GM19351 (cell line): Measurements from ENCODE around the gene NTN3.
"Not testable (repeated sequence)": the region's sequence is repeated elsewhere in the genome, so short reads cannot be mapped to it uniquely, and the experiment has no call there.

Experiments used
- ATAC-seq: cut with Tn5 transposase; IDR thresholded peaks from one replicate; pipeline ENCODE4 v1.9.1; 2021; ENCODE audit warnings: mild to moderate bottlenecking, moderate library complexity; ENCODE audit not compliant: unreplicated experiment

The NTN3 gene

DNA sequence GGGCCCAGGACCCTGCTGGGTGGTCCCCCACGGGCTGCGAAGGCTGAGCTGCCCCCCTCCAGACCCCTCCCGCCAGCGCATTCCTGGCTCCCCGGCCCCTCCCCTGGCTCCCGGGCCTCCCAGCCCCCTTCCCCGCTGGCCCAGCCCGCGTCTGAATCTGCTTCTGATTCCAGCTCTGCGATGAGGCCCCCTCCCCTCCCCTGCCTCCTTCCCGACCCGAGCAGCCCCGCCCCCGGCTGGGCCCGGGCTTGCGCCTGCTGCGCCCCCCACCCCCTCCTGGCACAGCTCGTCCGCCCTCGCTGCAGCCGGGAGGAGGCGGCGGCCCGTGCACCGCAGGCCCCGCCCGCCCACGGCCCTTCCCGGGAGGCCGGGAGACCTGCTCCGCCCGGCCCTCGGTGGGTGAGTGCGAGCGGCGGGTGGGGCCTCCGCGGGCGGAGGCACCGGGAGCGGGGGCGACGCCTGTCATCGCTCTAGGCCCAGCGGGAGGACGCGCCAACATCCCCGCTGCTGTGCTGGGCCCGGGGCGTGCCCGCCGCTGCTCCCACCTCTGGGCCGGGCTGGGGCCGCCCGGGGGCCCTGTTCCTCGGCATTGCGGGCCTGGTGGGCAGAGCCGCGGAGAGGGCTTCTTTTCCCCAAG, at the start of gene NTN3:
NTN3 (plus strand) TSS at position 282 of the 637 bp plus-strand sequence. CDS start 405 bp downstream, outside the sequence.
- ATAC-seq: no peak

DNA sequence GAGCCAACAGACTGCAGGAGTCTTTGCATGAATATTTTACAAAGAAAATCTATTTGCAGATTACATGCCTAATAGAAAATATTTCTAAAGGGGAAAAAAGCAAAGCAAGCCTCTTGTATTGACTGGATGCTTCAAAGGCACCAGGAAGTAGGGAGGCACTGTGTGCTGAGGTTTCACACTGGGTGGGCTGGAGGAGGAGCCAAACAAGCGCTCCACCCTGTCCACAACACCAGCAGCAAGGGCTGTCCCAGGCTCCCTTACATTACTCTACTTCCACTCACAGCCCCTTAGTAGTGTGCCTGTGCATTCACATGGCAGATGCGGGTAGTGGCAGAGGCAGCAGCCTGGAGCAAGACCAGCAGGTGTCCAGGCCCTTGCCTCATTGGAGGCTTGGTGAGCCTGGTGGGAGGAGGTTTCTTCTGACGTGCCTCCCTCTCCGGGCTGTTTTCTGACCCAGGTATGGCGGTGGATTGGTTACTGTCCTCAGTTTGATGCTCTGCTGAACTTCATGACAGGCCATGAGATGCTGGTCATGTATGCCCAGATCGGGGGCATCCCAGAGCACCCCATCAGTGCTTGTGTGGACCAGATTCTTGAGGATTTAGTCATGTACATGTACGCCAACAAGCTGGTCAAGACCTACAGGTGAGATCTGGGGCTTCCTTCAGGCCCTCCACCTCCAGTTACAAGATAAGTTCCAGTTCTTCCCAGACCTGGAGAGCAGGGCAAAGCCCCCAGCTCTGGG, 48.8 kb upstream of the NTN3 start:
- ATAC-seq: no peak

DNA sequence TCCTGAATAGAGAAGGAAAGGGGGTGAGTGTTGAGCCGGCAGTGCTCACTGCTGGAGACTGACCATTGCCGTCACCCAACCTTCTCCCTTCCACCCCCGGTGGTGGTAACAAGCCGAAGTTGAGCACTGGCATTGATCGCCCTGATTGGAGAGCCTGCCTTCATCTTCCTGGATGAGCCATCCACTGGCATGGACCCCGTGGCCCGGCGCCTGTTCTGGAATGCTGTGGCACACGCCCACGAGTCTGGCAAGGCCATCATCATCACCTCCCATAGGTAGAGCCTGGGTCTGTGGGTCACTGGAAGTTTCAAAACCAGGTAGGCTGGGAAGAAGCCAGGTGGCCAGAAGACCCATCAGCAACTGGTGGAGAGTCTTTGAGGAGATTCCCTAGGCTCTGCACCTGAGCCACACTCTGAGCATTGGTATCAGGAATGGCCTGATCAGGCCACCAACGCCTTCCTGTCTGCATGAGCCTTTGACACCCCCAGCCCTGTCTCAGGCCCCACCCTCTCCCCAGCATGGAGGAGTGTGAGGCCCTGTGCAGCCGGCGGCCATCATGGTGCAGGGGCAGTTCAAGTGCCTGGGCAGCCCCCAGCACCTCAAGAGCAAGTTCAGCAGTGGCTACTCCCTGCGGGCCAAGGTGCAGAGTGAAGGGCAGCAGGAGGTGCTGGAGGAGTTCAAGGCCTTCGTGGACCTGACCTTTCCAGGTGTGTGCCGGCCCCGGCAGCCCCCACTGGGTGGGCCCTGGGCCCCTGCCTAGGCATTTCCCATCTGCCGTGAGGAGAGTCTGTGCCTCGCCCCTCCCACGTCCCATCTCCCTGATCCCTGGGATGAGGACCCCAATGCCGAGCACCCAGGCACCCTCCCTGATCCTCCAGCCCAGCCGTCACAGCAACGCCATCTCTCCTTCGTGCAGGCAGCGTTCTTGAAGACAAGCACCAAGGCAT, 46.8 kb upstream of the NTN3 start:
- ATAC-seq: no peak

DNA sequence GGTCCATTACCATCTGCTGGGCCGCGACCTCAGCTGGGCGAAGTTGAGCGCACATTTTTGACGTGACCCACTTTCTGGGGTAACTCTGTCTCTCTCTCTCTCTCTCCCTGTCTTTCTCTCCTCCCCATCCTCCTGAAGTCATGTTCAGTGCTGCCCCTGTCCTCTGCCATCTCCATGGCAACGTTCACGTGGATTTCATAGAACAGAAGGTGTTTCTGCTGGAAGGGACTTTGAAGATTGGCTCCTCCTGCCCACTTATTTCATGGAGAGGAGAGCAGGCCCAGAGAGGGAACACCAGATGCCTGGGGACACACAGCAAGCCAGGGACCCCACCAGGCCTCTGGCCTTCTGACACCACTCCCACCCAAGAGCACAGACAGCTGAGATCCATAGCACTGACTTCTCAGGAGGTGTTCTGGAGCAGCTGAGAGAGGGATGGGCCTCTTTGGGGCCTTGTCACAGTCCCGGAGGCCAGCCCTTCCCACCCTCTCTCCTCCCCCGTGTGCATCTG, 46.0 kb upstream of the NTN3 start:
- ATAC-seq: no peak

DNA sequence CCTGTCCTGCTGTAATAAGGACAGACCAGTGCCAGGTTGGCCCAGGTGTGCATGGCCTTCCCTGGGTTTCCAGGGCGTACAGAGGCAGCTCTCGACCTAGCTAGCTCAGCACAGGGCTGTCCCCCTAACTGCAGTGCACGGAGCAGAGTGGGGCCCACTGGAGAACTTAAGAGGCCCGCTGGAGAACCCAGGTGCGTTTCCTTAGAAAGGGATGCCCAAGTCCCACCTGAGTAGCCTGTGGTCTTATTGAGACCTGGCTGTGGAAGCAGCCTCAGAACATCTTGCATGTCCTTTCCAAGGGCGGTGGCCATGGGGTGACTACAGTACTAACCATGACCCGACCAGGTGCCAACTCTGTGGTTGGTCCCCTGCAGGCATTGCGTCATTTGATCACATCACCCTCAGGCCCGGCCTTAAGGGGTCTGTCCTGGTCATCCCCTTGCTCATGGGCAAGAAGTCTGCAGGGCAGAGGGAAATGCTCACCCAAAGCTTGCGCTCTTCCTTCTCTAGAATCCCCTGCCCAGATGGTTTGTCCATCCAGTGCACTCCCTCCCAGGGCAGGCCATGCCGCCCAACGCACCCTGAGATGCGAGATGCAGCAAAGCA, 45.2 kb upstream of the NTN3 start:
- ATAC-seq: no peak

DNA sequence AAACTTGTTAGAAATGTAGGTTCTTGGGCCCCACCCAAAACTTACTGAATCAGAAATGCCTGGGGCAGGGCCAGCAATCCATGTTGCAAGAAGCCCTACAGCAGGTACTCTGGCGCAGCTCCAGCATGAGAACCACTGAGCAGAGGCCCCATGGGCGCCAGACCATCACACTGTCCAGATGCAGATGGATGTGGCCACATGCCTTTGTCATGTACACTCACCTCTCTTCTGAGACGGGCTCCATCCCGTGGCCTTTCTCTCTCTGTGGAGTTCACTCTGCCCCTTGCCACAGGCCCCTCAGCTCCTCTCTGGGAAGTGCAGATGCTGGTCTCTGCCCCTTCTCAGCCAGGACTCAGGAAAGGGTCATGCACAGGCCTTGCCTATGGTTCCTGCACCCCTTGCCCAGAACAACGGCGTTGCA, 44.1 kb upstream of the NTN3 start:
- no peak for ATAC-seq

DNA sequence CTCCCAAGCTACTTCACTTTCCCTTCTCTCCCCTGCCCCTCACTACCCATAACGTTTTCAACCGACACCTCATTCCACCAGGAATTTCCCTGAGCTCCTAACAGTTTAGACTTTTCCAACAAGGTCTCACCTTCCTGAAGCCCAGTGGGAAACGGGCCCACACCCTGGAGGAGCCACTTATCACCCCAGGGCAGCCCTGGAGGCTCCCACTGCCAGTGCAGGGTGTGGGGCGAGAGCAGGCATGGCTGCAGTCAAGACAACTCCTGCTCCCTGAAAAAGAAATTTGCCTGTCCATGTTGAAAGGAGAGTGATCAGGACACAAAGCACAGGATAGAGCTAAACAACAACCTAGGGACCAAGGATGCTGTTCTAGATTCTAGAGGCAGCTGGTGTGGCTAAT, 43.6 kb upstream of the NTN3 start:
- no peak for ATAC-seq

DNA sequence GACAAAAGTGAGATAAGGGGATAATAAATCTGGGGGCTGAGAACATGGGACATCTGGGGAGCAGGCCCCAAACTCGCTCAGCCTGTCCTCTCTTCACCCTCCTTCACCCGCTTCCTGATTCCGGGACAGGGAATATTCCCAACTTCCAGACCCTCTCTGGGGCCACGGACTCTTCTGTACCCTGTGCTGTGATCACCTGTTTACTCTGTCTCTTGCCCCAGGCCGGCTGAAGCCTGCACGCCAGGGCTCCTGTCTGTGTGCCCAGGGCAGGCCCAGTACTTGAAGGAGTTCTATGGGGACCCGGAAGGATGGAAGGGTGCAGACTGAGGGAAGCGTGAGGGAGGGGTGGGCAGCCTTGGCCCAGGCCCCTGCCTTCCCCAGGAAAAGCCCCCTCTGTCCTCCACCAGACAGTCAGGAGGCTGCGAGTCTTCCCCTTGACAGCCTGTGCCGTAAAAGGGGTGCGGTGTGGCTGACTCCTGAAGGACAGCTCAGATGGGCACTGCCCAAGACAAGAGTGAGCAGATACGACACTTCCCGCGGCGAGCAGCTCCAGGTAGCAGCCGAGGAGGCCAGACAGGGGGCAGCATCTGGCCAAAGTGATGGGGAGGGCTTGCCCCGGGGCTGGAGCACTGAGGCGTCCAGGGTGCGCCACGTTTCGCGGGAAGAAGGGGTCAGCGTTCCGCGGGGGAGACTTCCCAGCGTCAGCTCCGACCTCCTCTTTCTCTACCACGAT, 42.9 kb upstream of the NTN3 start:
- ATAC-seq: no peak

DNA sequence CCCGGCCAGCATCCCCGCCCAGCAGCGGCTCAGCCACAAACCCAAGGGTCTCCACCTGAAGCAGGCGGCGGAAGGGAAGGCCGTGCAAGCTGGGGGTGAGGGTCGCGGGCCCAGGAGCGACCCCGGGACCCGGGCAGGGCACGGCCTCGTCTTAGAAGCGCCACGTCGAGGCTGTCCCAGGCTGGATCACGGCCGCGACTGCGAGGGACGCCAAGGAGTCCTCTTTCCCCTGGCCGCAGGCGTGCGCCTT, 42.4 kb upstream of the NTN3 start:
- ATAC-seq: no peak

DNA sequence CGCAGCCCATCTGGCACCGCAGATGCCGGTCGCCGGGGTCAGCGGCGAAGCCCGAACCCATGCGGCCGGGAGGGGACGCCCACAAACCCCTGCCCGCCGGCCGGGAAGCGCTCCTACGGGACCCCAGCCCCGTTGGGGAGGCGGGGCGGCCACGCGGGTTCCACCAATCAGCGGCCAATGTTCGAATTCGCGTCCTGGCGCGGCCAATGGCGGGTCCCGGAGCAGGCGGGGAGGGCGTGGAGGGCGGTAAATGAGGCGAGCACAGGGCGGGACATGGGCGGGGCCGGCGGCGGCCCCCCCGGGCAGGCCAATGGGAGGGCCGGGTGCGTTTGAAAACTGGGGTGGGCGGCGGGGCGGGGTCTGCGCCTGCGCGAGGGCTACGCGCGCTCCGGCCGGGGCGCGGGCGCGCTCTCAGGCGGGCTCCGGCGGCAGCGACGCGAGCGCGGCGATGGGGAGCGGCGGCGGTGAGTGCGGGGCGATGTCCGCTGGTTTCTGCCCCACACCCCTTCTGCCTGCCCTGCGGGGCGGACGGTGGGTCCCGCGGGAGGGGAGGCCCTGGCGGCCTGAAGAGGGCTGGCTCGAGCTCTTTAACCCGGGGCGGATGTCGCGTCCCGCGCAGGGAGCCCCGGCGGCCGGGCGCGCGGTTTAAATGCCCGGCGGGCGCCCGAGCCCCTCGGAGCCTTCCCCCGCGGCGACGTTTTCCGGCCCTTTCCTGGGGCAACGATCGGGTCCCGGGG, 41.9 kb upstream of the NTN3 start, which contains the start of gene CCNF:
CCNF (plus strand) TSS at position 414 of the 737 bp plus-strand sequence; CDS start at position 449, 35 bp downstream.
- peak; percentile 84 for ATAC-seq

DNA sequence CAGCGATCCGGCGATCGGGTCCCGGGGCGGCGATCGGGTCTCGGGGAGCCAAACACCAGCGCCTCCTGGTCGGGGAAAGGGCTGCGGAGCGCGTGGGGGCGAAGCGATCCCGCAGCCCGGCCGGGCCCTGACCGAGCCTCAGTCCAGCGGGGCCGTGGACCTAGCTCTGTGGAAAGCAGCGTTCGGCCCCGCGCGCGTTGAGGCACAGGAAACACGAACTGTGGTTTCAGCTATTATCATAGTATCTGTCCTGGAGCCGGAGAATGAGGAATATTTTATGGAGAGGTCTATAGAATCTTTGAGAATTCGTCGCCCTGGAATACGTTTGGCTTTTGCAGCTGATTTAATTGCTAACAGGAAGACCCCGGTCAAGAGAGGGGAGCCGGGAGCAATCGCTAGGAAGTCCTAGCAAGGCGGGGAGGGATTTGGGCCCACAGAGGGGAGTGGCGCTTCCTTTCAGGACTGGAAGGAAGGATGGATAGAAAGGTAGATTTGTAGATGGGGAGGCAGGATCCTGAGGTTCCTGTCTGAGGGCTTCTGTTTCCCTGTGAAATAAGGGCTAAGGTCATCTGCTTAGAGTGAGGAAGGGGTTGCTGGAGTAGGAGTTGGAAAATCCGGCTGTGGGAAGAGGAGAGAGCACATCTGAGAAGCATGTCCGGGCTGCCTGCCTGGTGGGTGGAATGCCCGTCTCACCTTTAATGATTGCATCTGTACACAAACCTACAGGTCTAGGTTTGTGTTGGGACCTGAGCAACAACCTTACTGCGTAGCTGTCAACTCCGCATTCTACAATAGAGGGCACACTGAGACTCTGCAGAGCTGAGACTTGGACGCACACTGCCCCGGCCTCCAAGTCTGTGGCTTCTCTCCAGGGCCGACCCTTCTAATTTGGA, 41.1 kb upstream of the NTN3 start:
- no peak for ATAC-seq

DNA sequence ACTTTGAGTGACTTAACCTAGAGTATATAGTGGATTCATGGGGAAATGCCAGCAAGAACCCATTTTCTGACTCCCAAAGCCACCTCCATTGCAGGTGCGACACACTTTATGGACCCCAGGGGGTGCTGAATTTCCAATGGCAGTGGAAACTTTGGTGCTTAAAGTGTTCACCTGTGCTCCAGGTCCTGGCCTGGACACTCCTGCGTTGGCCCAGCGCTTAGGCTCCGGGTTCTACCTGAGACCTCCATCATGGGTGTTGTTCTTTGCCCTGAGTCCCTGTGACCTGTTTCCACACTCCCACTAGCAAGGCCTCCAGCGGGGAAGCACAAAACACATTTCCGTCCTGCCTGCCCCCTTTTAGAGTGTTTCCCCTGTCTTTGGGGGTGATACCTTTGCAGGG, 38.8 kb upstream of the NTN3 start:
- ATAC-seq: no peak

DNA sequence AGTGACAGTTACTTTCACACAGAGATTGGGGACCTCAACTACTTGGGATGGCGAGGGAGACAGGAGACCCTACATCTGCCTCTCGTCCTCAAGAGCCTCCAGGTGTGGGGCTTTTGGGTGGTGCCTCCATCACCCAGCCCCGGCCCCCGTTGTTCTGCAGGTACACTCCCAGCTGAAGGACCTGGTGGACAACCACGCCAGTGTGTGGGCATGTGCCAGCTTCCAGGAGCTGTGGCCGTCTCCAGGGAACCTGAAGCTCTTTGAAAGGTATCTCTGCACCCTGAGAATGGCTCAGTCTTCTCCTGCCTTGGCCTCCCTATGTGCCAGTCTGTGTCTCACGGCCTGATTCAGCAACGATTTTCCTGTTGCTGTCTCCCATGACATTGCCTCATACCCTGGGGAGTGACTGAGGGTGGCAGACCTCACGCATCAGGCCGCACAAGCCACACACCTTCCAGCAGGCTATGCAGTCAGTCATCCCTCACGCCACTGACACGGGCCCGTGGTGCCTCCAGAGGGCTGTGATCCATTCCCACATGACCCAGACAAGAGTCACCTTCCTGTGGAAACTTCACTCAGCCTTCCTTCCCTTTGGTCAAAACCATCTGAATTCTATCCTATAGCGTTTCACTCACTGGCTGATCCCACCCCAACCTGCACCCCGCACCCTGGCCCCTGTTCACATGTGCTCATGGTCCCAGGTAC, 38.1 kb upstream of the NTN3 start:
- ATAC-seq: no peak

DNA sequence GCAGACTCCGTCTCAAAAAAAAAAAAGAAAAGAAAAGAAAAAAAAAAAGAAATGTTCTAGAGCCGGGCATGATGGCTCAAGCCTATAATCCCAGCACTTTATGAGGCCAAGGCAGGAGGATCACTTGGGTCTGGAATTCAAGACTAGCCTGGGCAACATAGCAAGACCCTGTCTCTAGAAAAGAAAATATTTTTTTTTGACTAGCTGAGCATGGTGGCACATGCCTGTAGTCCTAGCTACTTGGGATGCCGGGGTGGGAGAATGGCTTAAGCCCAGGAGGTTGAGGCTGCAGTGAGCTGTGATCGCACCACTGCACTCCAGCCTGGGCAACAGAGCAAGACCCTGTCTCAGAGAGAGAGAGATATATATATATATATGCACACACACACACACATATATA, 35.9 kb upstream of the NTN3 start:
- ATAC-seq: not testable (repeated sequence)

DNA sequence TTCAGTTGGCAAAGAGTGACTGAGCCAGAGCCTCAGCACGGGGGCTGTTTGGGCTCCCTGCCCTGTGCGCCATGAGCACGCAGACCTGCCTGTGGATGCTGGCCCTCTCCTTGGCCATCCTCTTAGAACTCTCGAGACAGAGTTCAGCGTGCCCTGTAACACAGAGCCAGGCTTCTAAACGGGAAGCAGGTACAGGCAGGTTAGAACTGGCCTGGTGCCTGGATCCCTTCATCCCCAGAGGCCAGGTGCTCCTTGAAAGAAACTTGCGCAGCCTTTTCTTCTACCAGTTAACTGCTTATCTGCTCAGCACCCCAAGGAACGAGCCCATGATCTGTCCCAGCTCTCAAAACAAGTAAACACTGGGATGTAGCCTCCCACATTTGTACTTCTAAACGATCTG, 35.0 kb upstream of the NTN3 start:
- no peak for ATAC-seq

DNA sequence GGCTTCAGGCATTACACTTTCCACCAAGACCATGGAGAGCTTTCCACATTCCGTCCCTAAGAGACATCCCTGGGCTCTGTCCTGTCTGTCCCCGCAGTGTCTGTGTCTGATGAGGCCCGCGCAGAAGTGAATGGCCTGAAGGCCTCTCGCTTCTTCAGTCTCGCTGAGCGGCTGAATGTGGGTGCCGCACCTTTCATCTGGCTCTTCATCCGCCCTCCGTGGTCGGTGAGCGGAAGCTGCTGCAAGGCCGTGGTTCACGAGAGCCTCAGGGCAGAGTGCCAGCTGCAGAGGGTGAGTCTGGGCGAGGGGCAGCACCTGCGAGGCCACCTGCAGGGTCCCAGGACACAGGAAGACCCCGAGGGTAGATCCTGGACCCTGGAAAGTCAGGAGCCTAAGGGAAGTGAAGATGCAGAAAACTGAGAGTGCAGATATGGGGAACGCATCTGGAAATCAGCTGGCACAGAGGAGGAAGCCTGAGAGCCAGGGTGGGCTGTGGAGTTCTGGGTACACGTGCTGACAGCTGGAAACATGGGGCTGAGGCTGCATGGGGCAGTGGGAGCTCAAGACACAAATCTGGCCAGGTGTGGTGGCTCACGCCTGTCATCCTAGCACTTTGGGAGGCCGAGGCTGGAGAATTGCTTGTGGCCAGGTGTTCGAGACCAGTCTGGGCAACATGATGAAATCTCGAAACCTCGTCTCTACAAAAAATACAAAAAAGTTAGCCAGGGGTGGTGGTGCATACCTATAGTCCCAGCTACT, 33.9 kb upstream of the NTN3 start:
- no peak for ATAC-seq

DNA sequence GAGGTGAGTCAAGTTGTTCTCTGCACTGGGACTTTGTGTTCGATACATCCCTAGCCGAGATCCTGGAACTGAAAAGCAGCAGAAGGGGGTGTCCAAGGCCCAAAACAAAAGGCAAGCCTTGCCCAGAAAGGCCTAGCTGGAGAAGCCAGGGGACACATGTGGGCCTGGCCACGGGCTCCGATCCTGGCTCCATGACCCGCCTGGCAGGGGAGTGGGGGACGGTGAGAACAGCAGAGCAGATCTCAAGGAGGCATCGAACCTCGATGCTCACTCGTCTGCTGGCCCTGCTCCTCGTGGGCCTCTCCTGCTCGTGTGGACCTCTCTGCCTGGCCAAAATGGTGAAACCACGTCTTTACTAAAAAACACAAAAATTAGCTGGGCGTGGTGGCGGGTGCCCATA, 33.0 kb upstream of the NTN3 start:
- no peak for ATAC-seq
